ENCODE data around the gene FAM177A1. TPM values are rescaled to one million over a fixed set of nuclear protein-coding genes. Genes with fewer than 3 reads are reported as not detected.
A peak's percentile ranks its signal among the peaks of the same experiment; 100 is the strongest.

The FAM177A1 gene
- total and polyA plus RNA-seq, 2 of the 13 experiments (the other 11 are each of a cell fraction or from before 2014, with no cell fraction given): 72.9 to 119 TPM

GRCh38 chr14:35046048-35046750 lies at the start of gene FAM177A1 (continued):
- TF ChIP-seq PRDM15 (CRISPR knock-in tag; IDR thresholded peaks at IDR 0.05): peak; percentile 74
- peak; percentile 93; the same call in 1 of the 2 replicates for TF ChIP-seq FIP1L1 (IDR thresholded peaks at IDR 0.05; ENCODE audit: borderline replicate concordance, insufficient read depth, low read depth, low read length)
- peak; percentile 88 for TF ChIP-seq PBX3 (CRISPR knock-in tag; IDR thresholded peaks at IDR 0.05; ENCODE audit: borderline replicate concordance)
- TF ChIP-seq ZSCAN12 (CRISPR knock-in tag; IDR thresholded peaks at IDR 0.05): peak; percentile 86
- peak; percentile 71 for TF ChIP-seq TGIF2 (CRISPR knock-in tag; IDR thresholded peaks at IDR 0.05)
- TF ChIP-seq PAF1 (CRISPR knock-in tag; IDR thresholded peaks at IDR 0.05): no peak
- TF ChIP-seq ZBTB20 (CRISPR knock-in tag; IDR thresholded peaks at IDR 0.05; ENCODE audit: borderline replicate concordance, low read depth): peak; percentile 79
- TF ChIP-seq CC2D1A (CRISPR knock-in tag; IDR thresholded peaks at IDR 0.05): 0 out of 2 replicates have a peak, but pooled peaks have one; percentile 95
- TF ChIP-seq HBP1 (CRISPR knock-in tag; IDR thresholded peaks at IDR 0.05; ENCODE audit: low read depth): no peak
- peak; percentile 98; the same call in 1 of the 2 replicates for TF ChIP-seq ZNF337 (CRISPR knock-in tag; IDR thresholded peaks at IDR 0.05; ENCODE audit: borderline replicate concordance, low read depth)
- TF ChIP-seq ZNF674 (CRISPR knock-in tag; IDR thresholded peaks at IDR 0.05; ENCODE audit: low read depth): 0 out of 2 replicates have a peak, but pooled peaks have one; percentile 76
- TF ChIP-seq ZIK1 (CRISPR knock-in tag; IDR thresholded peaks at IDR 0.05; ENCODE audit: borderline replicate concordance, low read depth): peak; percentile 97
- no peak for TF ChIP-seq ZFYVE20 (CRISPR knock-in tag; IDR thresholded peaks at IDR 0.05; ENCODE audit: borderline replicate concordance, low read depth)
- TF ChIP-seq SP4 (CRISPR knock-in tag; IDR thresholded peaks at IDR 0.05): peak; percentile 96
- TF ChIP-seq ZUFSP (CRISPR knock-in tag; IDR thresholded peaks at IDR 0.05; ENCODE audit: borderline replicate concordance): no peak
- 0 out of 2 replicates have a peak, but pooled peaks have one; percentile 25 for TF ChIP-seq SRF (IDR thresholded peaks at IDR 0.05; ENCODE audit: low read depth, low read length)
- 0 out of 2 replicates have a peak, but pooled peaks have one; percentile 11 for TF ChIP-seq HNF4G (IDR thresholded peaks at IDR 0.05; ENCODE audit: borderline replicate concordance, low read depth, low read length)
- no peak; the same call in 1 of the 2 replicates for TF ChIP-seq HNF4G (CRISPR knock-in tag; IDR thresholded peaks at IDR 0.05; ENCODE audit: borderline replicate concordance, low read depth)
- TF ChIP-seq KLF6 (CRISPR knock-in tag; IDR thresholded peaks at IDR 0.05): peak; percentile 99
- TF ChIP-seq ZNF749 (CRISPR knock-in tag; IDR thresholded peaks at IDR 0.05; ENCODE audit: borderline replicate concordance): peak; percentile 99
